HG03457 (cell line): ENCODE measurements around the gene PARP15.
"Not testable (repeated sequence)": the region's sequence is repeated elsewhere in the genome, so short reads cannot be mapped to it uniquely, and the experiment has no call there.

Experiments
- ATAC-seq: cut with Tn5 transposase; IDR thresholded peaks from one replicate; pipeline ENCODE4 v1.9.1; 2021; ENCODE audit warnings: moderate number of reproducible peaks; ENCODE audit not compliant: unreplicated experiment

The PARP15 gene

GRCh38 chr3:122661633-122662032 is 84.2 kb downstream of the PARP15 start:
- ATAC-seq = no peak

DNA sequence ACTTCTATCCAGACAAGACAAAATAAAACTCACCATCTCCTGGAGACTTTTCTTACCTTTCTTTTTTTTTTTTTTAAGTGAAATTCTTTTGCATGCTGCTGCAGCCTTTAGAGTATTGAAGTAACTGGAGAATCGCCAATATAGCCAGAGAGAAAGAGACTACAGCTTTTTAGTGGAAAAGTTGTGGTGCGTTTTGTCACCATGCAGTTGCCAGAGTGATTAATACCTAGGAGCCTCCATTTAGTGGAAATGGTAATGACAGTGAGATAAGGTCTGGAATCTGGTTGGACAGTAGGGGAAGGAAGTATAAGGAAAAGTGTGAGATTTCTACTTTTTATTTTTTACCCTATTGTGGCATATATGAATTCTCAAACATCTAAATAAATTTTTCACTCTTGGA is 85.1 kb downstream of the PARP15 start:
- no peak for ATAC-seq

- ATAC-seq = no peak
These were observed 87.9 kb downstream of the PARP15 start for GRCh38 chr3:122665226-122665786.

DNA sequence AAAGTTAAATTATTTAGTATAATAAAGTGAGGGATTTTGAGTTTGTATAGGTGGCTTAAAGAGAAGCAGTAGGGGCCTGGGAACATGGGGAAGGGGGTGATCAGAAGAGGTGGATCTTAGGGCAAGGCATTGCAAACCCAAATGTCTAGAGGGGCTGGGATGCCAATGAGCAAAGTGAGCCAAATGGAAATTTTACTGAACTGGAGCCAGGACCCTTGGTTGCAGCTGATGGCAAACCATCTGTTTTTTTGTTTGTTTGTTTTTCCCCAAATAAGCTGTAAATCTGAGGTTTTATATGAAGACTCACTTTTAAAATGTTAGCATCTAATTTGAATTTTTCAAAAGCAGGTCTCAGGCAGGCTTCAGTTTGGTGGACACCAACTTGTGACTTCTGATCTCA is 88.4 kb downstream of the PARP15 start:
- ATAC-seq = no peak

GRCh38 chr3:122668930-122669730 is 91.7 kb downstream of the PARP15 start:
- no peak for ATAC-seq

- ATAC-seq = no peak
These were observed 94.1 kb downstream of the PARP15 start for GRCh38 chr3:122671553-122671952.

- ATAC-seq = no peak
These were observed 96.9 kb downstream of the PARP15 start for GRCh38 chr3:122674339-122674738.

DNA sequence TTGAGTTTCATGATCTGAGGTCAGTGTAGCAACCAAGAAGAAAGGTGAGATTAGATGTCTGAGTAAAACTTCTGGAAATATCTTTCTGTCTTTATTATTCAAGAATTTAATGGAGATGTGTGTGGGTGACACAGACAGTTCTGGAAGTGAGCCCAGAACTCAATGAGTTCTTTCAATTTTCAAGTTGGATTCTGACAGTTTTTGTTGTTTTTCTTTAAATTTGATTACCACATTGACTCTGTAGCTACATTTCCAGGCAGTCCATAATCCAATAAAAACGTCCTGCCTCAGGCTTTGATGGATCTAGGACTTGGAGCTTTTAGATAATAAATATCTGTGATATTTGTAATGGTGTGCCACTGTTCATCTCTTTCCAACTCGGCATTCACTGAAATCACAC is 99.3 kb downstream of the PARP15 start:
- ATAC-seq = no peak

- no peak for ATAC-seq
These were observed 99.8 kb downstream of the PARP15 start for GRCh38 chr3:122677216-122677615.

- ATAC-seq = no peak
These were observed 101.1 kb downstream of the PARP15 start for GRCh38 chr3:122678506-122678905.

DNA sequence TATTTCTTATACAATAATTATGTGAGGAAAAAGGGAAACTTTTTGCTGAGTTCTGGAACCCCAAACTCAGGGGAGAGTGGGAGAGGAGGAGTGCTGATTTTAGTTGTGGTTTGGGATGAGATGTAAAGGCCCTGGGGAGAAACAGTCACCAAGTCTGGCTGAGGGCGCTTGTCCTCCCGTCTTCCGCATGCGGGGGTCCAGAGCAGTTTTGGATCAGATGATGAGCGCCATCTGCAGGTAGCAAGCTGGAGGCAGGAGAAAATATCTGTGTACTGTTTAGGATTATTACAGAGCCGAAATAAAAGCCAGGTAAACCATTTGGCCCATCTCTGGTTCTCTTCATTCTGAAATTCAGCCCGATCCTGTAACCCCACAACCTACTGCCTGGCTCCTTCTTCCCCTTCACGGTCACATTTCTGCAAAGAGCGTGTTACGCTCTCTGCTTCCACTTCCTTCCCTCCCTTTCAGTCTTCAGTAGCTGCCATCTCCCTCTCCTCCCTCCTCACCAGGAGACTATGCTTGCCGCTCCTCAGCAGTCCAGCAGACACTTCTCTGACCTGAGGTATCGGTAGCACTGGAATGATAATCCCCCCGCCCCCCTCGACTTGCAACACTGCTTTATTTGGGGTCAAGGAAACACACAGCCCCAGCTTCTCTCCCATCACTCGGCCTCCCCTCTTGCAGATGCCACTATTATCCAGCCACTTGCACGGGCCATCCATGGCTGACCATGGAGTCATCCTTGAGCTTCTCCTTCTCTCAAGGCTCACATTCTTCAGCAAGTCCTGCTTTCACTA is 101.8 kb downstream of the PARP15 start:
- ATAC-seq = no peak

DNA sequence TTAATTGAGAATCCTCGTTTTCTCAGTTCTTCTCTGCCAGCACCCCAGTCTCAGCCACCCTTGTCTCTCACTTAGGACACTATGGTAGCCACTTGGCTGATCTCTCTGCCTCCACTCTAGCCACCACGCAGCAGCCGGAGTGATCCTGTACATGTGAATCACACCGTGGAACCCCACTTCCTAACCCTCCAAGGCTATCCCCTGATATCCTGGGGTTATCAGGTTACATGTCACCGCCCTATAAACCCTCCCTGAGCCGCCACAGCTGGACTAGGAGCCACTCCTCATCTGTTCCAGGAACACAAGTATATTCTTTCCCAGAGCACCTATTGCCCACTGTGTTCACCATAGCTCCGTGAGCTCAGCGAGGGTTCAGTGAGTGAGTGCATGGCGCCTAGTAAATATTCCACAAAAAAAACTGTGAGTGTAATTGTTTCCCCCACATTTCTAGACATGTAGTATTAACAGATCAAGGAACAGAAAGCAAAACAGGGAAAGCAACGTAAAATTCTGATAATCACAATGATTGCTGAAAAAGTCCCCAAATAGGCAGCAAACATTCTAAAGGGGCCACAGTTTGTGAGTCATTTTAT is 102.5 kb downstream of the PARP15 start:
- ATAC-seq = peak; percentile 1

- peak; percentile 39 for ATAC-seq
These were observed 103.2 kb downstream of the PARP15 start, which contains the start of gene PARP14 for GRCh38 chr3:122680475-122681283. PARP14 (plus strand) TSS chr3:122680839; CDS start chr3:122680884, 45 bp downstream.

GRCh38 chr3:122681284-122681973 is 104.0 kb downstream of the PARP15 start:
- no peak for ATAC-seq

DNA sequence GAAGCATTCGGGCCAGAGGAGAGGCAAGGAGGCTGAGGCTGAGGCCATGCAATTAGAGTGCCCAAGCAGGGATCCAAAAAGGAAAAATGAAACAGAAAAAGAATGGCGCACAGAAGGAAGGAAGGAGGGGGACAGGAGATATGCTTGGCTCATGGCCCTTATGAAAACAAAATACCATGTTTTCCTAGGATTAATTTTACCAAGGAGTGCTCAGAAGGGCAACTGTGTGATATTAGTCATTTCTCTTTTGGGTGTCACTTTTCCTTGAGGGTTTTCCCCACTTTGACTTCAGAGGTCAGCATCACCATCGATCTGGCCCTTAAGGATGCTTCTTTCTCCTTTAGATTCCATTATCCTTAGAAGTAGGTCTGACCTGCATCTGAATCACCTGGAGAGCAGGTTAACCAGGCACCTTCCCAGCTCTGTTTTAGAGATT is 104.5 kb downstream of the PARP15 start:
- ATAC-seq = no peak

- ATAC-seq = not testable (repeated sequence)
These were observed 105.4 kb downstream of the PARP15 start for GRCh38 chr3:122682778-122683411.

GRCh38 chr3:122687298-122687697 is 109.8 kb downstream of the PARP15 start:
- no peak for ATAC-seq
